IPS-20b (cell line): ENCODE measurements around the gene PTPN4.

Experiments
- H3K27ac ChIP-seq: one replicate; pipeline ENCODE4 v1.5.1; 2013; ENCODE audit warnings: low read length
- H3K27me3 ChIP-seq: 2 replicates; pipeline ENCODE4 v1.6.1; 2013; ENCODE audit warnings: mild to moderate bottlenecking, low read length, inconsistent platforms; ENCODE audit not compliant: insufficient read depth
- H3K36me3 ChIP-seq: 2 replicates; pipeline ENCODE4 v1.6.1; 2013; ENCODE audit warnings: low read depth, mild to moderate bottlenecking, inconsistent platforms, low read length, moderate library complexity; ENCODE audit not compliant: insufficient read depth
- H3K4me1 ChIP-seq: 2 replicates; pipeline ENCODE4 v1.6.1; 2013; ENCODE audit warnings: mild to moderate bottlenecking, control low read depth, inconsistent platforms, low read length, moderate library complexity; ENCODE audit not compliant: insufficient read depth
- H3K4me3 ChIP-seq: 2 replicates; pipeline ENCODE4 v1.5.1; 2013; ENCODE audit warnings: mild to moderate bottlenecking, low read length, inconsistent platforms
- H3K9ac ChIP-seq: 2 replicates; pipeline ENCODE4 v1.6.1; 2013; ENCODE audit warnings: low read depth, mild to moderate bottlenecking, inconsistent platforms, low read length, moderate library complexity
- H3K9me3 ChIP-seq: 2 replicates; pipeline ENCODE4 v1.6.1; 2013; ENCODE audit warnings: mild to moderate bottlenecking, low read depth, low read length, inconsistent platforms; ENCODE audit not compliant: insufficient read depth

The PTPN4 gene

GRCh38 chr2:119768742-119769141 is 9.0 kb downstream of the PTPN4 start:
- Histone ChIP-seq H3K4me1 (peaks cover 41% of the 10 kb centered on the region), H3K9ac (no peak overlapping the region), H3K36me3 (0 out of 2 replicates have a peak, but pooled peaks cover 8% of the 10 kb centered on the region), H3K9me3 (no peaks in the 10 kb centered on the region), H3K4me3 (no peak overlapping the region), H3K27me3 (no peaks in the 10 kb centered on the region), H3K27ac (no peak overlapping the region)

GRCh38 chr2:119769645-119770044 is 9.9 kb downstream of the PTPN4 start:
- no peak overlapping the region for H3K4me3 ChIP-seq

GRCh38 chr2:119771331-119771730 is 11.6 kb downstream of the PTPN4 start:
- Histone ChIP-seq H3K27me3 (no peaks in the 10 kb centered on the region), H3K4me1 (peaks cover 21% of the 10 kb centered on the region), H3K36me3 (peaks cover 13% of the 10 kb centered on the region; the same call in 1 of the 2 replicates), H3K4me3 (no peak overlapping the region), H3K9ac (no peak overlapping the region), H3K27ac (no peak overlapping the region), H3K9me3 (no peaks in the 10 kb centered on the region)

More at GRCh38 chr2:119769645-119770044, 9.9 kb downstream of the PTPN4 start:
- Histone ChIP-seq H3K27me3 (no peaks in the 10 kb centered on the region), H3K27ac (no peak overlapping the region), H3K4me1 (peaks cover 35% of the 10 kb centered on the region), H3K9me3 (no peaks in the 10 kb centered on the region), H3K9ac (no peak overlapping the region), H3K36me3 (peaks cover 13% of the 10 kb centered on the region; the same call in 1 of the 2 replicates)

GRCh38 chr2:119772128-119772527 is 12.4 kb downstream of the PTPN4 start:
- Histone ChIP-seq H3K4me3 (no peak overlapping the region), H3K27me3 (no peaks in the 10 kb centered on the region), H3K9ac (no peak overlapping the region), H3K36me3 (peaks cover 13% of the 10 kb centered on the region; the same call in 1 of the 2 replicates), H3K9me3 (no peaks in the 10 kb centered on the region), H3K4me1 (peaks cover 22% of the 10 kb centered on the region), H3K27ac (no peak overlapping the region)

GRCh38 chr2:119772767-119773166 is 13.0 kb downstream of the PTPN4 start:
- peaks cover 22% of the 10 kb centered on the region for H3K4me1 ChIP-seq
- H3K9ac ChIP-seq: no peak overlapping the region
- H3K36me3 ChIP-seq: peaks cover 13% of the 10 kb centered on the region; the same call in 1 of the 2 replicates
- H3K27ac ChIP-seq: no peak overlapping the region
- no peaks in the 10 kb centered on the region for H3K27me3 ChIP-seq
- H3K4me3 ChIP-seq: no peak overlapping the region
- H3K9me3 ChIP-seq: no peaks in the 10 kb centered on the region

GRCh38 chr2:119774026-119774425 is 14.3 kb downstream of the PTPN4 start:
- Histone ChIP-seq H3K4me3 (no peak overlapping the region), H3K9me3 (no peaks in the 10 kb centered on the region), H3K27me3 (no peaks in the 10 kb centered on the region), H3K36me3 (peaks cover 13% of the 10 kb centered on the region), H3K9ac (no peak overlapping the region), H3K4me1 (peaks cover 15% of the 10 kb centered on the region; the same call in 1 of the 2 replicates), H3K27ac (no peak overlapping the region)

GRCh38 chr2:119775102-119775501 is 15.4 kb downstream of the PTPN4 start:
- Histone ChIP-seq H3K4me3 (no peak overlapping the region), H3K27ac (no peak overlapping the region), H3K4me1 (peaks cover 15% of the 10 kb centered on the region; the same call in 1 of the 2 replicates), H3K9me3 (no peaks in the 10 kb centered on the region), H3K27me3 (no peaks in the 10 kb centered on the region), H3K36me3 (peaks cover 18% of the 10 kb centered on the region), H3K9ac (no peak overlapping the region)

GRCh38 chr2:119782308-119783027 is 22.7 kb downstream of the PTPN4 start:
- Histone ChIP-seq H3K4me1 (peaks cover 16% of the 10 kb centered on the region), H3K9me3 (no peaks in the 10 kb centered on the region), H3K36me3 (peaks cover 11% of the 10 kb centered on the region), H3K4me3 (no peak overlapping the region), H3K27ac (no peak overlapping the region), H3K9ac (no peak overlapping the region), H3K27me3 (no peaks in the 10 kb centered on the region)

- H3K4me1 ChIP-seq: peaks cover 16% of the 10 kb centered on the region
- no peak overlapping the region for H3K27ac ChIP-seq
- no peak overlapping the region for H3K4me3 ChIP-seq
- H3K27me3 ChIP-seq: no peaks in the 10 kb centered on the region
- H3K36me3 ChIP-seq: peaks cover 8% of the 10 kb centered on the region; the same call in 1 of the 2 replicates
- H3K9ac ChIP-seq: no peak overlapping the region
- no peaks in the 10 kb centered on the region for H3K9me3 ChIP-seq
Observed at GRCh38 chr2:119784876-119785275, 25.2 kb downstream of the PTPN4 start.

GRCh38 chr2:119786295-119786694 is 26.6 kb downstream of the PTPN4 start:
- Histone ChIP-seq H3K9ac (no peak overlapping the region), H3K27me3 (no peaks in the 10 kb centered on the region), H3K4me3 (no peak overlapping the region), H3K4me1 (peaks cover 16% of the 10 kb centered on the region), H3K9me3 (peaks cover 8% of the 10 kb centered on the region; the same call in 1 of the 2 replicates), H3K36me3 (peaks cover 5% of the 10 kb centered on the region; the same call in 1 of the 2 replicates), H3K27ac (no peak overlapping the region)

- Histone ChIP-seq H3K4me3 (no peak overlapping the region), H3K36me3 (peaks cover 5% of the 10 kb centered on the region; the same call in 1 of the 2 replicates), H3K9ac (no peak overlapping the region), H3K27me3 (no peaks in the 10 kb centered on the region), H3K27ac (no peak overlapping the region), H3K9me3 (peaks cover 8% of the 10 kb centered on the region; the same call in 1 of the 2 replicates), H3K4me1 (peaks cover 15% of the 10 kb centered on the region; the same call in 1 of the 2 replicates)
Observed at GRCh38 chr2:119788752-119789151, 29.0 kb downstream of the PTPN4 start.

GRCh38 chr2:119790466-119790865 is 30.7 kb downstream of the PTPN4 start:
- H3K9ac ChIP-seq: no peak overlapping the region
- no peaks in the 10 kb centered on the region for H3K27me3 ChIP-seq
- H3K9me3 ChIP-seq: peaks cover 8% of the 10 kb centered on the region; the same call in 1 of the 2 replicates
- H3K4me1 ChIP-seq: peaks cover 23% of the 10 kb centered on the region; the same call in 1 of the 2 replicates
- H3K36me3 ChIP-seq: peaks cover 13% of the 10 kb centered on the region
- no peak overlapping the region for H3K27ac ChIP-seq
- no peak overlapping the region for H3K4me3 ChIP-seq
